ENCODE results near the gene ADAMTS18. TPM values are rescaled to one million over a fixed set of nuclear protein-coding genes. Genes with fewer than 3 reads are reported as not detected.
A peak's percentile ranks its signal among the peaks of the same experiment; 100 is the strongest.

The ADAMTS18 gene
- total and polyA plus RNA-seq, 2 experiments from 2014 or later = 2.7 to 5.5 TPM

- no peak overlapping the region for H2AFZ ChIP-seq
- H3K9me3 ChIP-seq (ENCODE audit: low read depth) = no peaks in the 10 kb centered on the region
- H3K79me2 ChIP-seq = no peaks in the 10 kb centered on the region
- no peak for DNase-seq (ENCODE audit: low spot score)
- H3K36me3 ChIP-seq (replicated peaks; ENCODE audit: insufficient read depth, low read depth) = no peaks in the 10 kb centered on the region
- H3K4me2 ChIP-seq = no peak overlapping the region
- 73% methylated on average over 4 of the region's 5 CpGs for WGBS (ENCODE audit: low lambda C conversion rate, missing lambda C conversion rate)
- peaks cover 6% of the 10 kb centered on the region for H3K4me1 ChIP-seq (ENCODE audit: insufficient read depth)
- no peak for TF ChIP-seq CTCF (IDR thresholded peaks at IDR 0.05; ENCODE audit: poor library complexity)
- no peak for TF ChIP-seq EZH2 (IDR thresholded peaks at IDR 0.05; ENCODE audit: borderline replicate concordance)
- no peak for TF ChIP-seq EZH2phosphoT487 (IDR thresholded peaks at IDR 0.05; ENCODE audit: low read depth, severe bottlenecking, unreplicated experiment)
- no peak overlapping the region for H3K4me3 ChIP-seq
- peak overlapping the region; percentile 39 for H3K27ac ChIP-seq
- H4K20me1 ChIP-seq (ENCODE audit: insufficient read depth, poor library complexity, severe bottlenecking) = no peaks in the 10 kb centered on the region
- no peaks in the 10 kb centered on the region for H3K27me3 ChIP-seq
- no peaks in the 10 kb centered on the region for H3K9me2 ChIP-seq (replicated peaks; ENCODE audit: insufficient read depth)
Measured at GRCh38 chr16:77297996-77298395, 136.8 kb downstream of the ADAMTS18 start.

DNA sequence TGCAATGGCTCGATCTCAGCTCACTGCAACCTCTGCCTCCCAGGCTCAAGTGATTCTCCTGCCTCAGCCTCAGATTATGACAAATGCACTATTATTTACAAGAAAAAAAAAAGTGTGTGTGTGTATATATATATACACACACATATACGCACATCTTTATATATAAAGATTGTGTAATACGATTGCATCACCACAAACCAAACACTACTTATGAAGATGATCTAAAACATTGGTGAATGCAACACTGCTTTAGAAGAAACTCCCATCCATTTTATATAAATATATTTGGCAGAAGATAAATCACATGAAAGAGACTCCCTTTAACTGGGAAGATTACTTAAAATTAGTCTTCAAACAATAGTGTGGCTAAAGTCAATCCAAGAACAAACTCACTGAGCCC is 138.9 kb downstream of the ADAMTS18 start:
- H3K4me1 ChIP-seq (ENCODE audit: insufficient read depth) = peaks cover 10% of the 10 kb centered on the region
- H3K4me3 ChIP-seq = no peak overlapping the region
- no peak overlapping the region for H2AFZ ChIP-seq
- H3K36me3 ChIP-seq (replicated peaks; ENCODE audit: insufficient read depth, low read depth) = no peaks in the 10 kb centered on the region
- H4K20me1 ChIP-seq (ENCODE audit: insufficient read depth, poor library complexity, severe bottlenecking) = no peaks in the 10 kb centered on the region
- 90% methylated on average over 3 of the region's 3 CpGs for WGBS (ENCODE audit: low lambda C conversion rate, missing lambda C conversion rate)
- no peaks in the 10 kb centered on the region for H3K9me2 ChIP-seq (replicated peaks; ENCODE audit: insufficient read depth)
- no peaks in the 10 kb centered on the region for H3K79me2 ChIP-seq
- TF ChIP-seq EZH2 (IDR thresholded peaks at IDR 0.05; ENCODE audit: borderline replicate concordance) (no peak), CTCF (IDR thresholded peaks at IDR 0.05; ENCODE audit: poor library complexity) (no peak), EZH2phosphoT487 (IDR thresholded peaks at IDR 0.05; ENCODE audit: low read depth, severe bottlenecking, unreplicated experiment) (no peak)
- no peak overlapping the region for H3K27ac ChIP-seq
- H3K9me3 ChIP-seq (ENCODE audit: low read depth) = no peaks in the 10 kb centered on the region
- H3K27me3 ChIP-seq = no peaks in the 10 kb centered on the region
- DNase-seq (ENCODE audit: low spot score) = no peak
- no peak overlapping the region for H3K4me2 ChIP-seq

- Histone ChIP-seq H3K9me3 (ENCODE audit: low read depth) (no peaks in the 10 kb centered on the region), H3K4me2 (peak overlapping the region; percentile 3), H3K79me2 (no peaks in the 10 kb centered on the region), H3K9me2 (replicated peaks; ENCODE audit: insufficient read depth) (no peaks in the 10 kb centered on the region), H3K27me3 (peaks cover 3% of the 10 kb centered on the region), H4K20me1 (ENCODE audit: insufficient read depth, poor library complexity, severe bottlenecking) (no peaks in the 10 kb centered on the region), H3K36me3 (replicated peaks; ENCODE audit: insufficient read depth, low read depth) (no peaks in the 10 kb centered on the region), H3K4me3 (no peak overlapping the region), H3K27ac (no peak overlapping the region), H2AFZ (no peak overlapping the region), H3K4me1 (ENCODE audit: insufficient read depth) (peaks cover 22% of the 10 kb centered on the region)
- TF ChIP-seq CTCF (IDR thresholded peaks at IDR 0.05; ENCODE audit: poor library complexity) (no peak), EZH2 (IDR thresholded peaks at IDR 0.05; ENCODE audit: borderline replicate concordance) (no peak), EZH2phosphoT487 (IDR thresholded peaks at IDR 0.05; ENCODE audit: low read depth, severe bottlenecking, unreplicated experiment) (no peak)
- WGBS (ENCODE audit: low lambda C conversion rate, missing lambda C conversion rate) = 37% methylated on average over 10 of the region's 10 CpGs
- peak; percentile 41 for DNase-seq (ENCODE audit: low spot score)
Measured at GRCh38 chr16:77290451-77291115, 144.3 kb downstream of the ADAMTS18 start.

Data from hepatocyte (in vitro differentiated cells).